Measurements from ENCODE around the gene RBFA. TPM values are rescaled to one million over a fixed set of nuclear protein-coding genes. Genes with fewer than 3 reads are reported as not detected.
A peak's percentile ranks its signal among the peaks of the same experiment; 100 is the strongest.

Gene RBFA
- total and polyA plus RNA-seq, 2 of the 13 experiments (the other 11 are each of a cell fraction or from before 2014, with no cell fraction given) = 29.7 to 42.4 TPM

GRCh38 chr18:79985172-79985571, 49.1 kb upstream of the RBFA start (continued):
- TF ChIP-seq JARID2 (CRISPR knock-in tag; IDR thresholded peaks at IDR 0.05; ENCODE audit: insufficient replicate concordance) (no peak), SMARCE1 (IDR thresholded peaks at IDR 0.05; ENCODE audit: borderline replicate concordance) (no peak), PAXIP1 (CRISPR knock-in tag; conservative IDR thresholded peaks at IDR 0.05) (peak; percentile 59), RXRA (CRISPR knock-in tag; IDR thresholded peaks at IDR 0.05) (peak; percentile 54; the same call in 1 of the 2 replicates), RARA (CRISPR knock-in tag; IDR thresholded peaks at IDR 0.05) (peak; percentile 79), THYN1 (CRISPR knock-in tag; IDR thresholded peaks at IDR 0.05; ENCODE audit: borderline replicate concordance, low read depth) (no peak), EP300 (IDR thresholded peaks at IDR 0.05; ENCODE audit: low read depth in 2 of 2, low read length in 2 of 2) (peak; percentile 4 to 38; a peak in 1 of 4 replicates), EP300 (CRISPR knock-in tag; IDR thresholded peaks at IDR 0.05; ENCODE audit: borderline replicate concordance) (no peak), RBM22 (optimal IDR thresholded peaks at IDR 0.05; ENCODE audit: low read length) (no peak), TGIF2 (CRISPR knock-in tag; IDR thresholded peaks at IDR 0.05) (no peak), GABPA (IDR thresholded peaks at IDR 0.05; ENCODE audit: low read depth, low read length) (no peak), GABPA (CRISPR knock-in tag; IDR thresholded peaks at IDR 0.05; ENCODE audit: low read depth) (no peak), GATAD1 (CRISPR knock-in tag; IDR thresholded peaks at IDR 0.05) (0 out of 2 replicates have a peak, but pooled peaks have one; percentile 18), THAP11 (CRISPR knock-in tag; IDR thresholded peaks at IDR 0.05) (0 out of 2 replicates have a peak, but pooled peaks have one; percentile 22), ZNF720 (CRISPR knock-in tag; IDR thresholded peaks at IDR 0.05) (no peak), SOX6 (IDR thresholded peaks at IDR 0.05) (no peak), SOX6 (CRISPR knock-in tag; IDR thresholded peaks at IDR 0.05) (0 out of 2 replicates have a peak, but pooled peaks have one; percentile 12), CREM (IDR thresholded peaks at IDR 0.05) (no peak), CREM (CRISPR knock-in tag; IDR thresholded peaks at IDR 0.05) (no peak), ZNF75D (CRISPR knock-in tag; IDR thresholded peaks at IDR 0.05; ENCODE audit: borderline replicate concordance) (no peak), ZNF761 (CRISPR knock-in tag; conservative IDR thresholded peaks at IDR 0.05) (no peak), ZMYM3 (CRISPR knock-in tag; IDR thresholded peaks at IDR 0.05) (peak; percentile 56; the same call in 1 of the 2 replicates), CCAR2 (optimal IDR thresholded peaks at IDR 0.05; ENCODE audit: low read depth, low read length) (no peak), MAZ (IDR thresholded peaks at IDR 0.05; ENCODE audit: borderline replicate concordance, low read depth, low read length) (no peak), MAZ (CRISPR knock-in tag; IDR thresholded peaks at IDR 0.05; ENCODE audit: low read depth) (no peak), LCORL (IDR thresholded peaks at IDR 0.05) (no peak), LCORL (CRISPR knock-in tag; IDR thresholded peaks at IDR 0.05) (0 out of 2 replicates have a peak, but pooled peaks have one; percentile 44), ATF7 (IDR thresholded peaks at IDR 0.05) (no peak), ATF7 (CRISPR knock-in tag; IDR thresholded peaks at IDR 0.05) (peak; percentile 58; the same call in 1 of the 2 replicates)
- TF ChIP-seq, protein P1, sequence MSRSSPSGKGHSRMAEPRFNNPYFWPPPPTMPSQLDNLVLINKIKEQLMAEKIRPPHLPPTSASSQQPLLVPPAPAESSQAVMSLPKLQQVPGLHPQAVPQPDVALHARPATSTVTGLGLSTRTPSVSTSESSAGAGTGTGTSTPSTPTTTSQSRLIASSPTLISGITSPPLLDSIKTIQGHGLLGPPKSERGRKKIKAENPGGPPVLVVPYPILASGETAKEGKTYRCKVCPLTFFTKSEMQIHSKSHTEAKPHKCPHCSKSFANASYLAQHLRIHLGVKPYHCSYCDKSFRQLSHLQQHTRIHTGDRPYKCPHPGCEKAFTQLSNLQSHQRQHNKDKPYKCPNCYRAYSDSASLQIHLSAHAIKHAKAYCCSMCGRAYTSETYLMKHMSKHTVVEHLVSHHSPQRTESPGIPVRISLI (CRISPR knock-in tag; IDR thresholded peaks at IDR 0.05; ENCODE audit: borderline replicate concordance) = peak; percentile 65; the same call in 1 of the 2 replicates
- TF ChIP-seq, protein P2, sequence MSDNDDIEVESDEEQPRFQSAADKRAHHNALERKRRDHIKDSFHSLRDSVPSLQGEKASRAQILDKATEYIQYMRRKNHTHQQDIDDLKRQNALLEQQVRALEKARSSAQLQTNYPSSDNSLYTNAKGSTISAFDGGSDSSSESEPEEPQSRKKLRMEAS (IDR thresholded peaks at IDR 0.05) = peak; percentile 79

Data from HepG2 (cell line).